Smooth muscle cell (in vitro differentiated cells): Measurements from ENCODE around the gene PCDH12. TPM values are rescaled to one million over a fixed set of nuclear protein-coding genes. Genes with fewer than 3 reads are reported as not detected.

ENCODE experiments used
- DNase-seq: peaks from one replicate; lab custom pipeline; 2025; ENCODE audit not compliant: unreplicated experiment; lab: John Stamatoyannopoulos, UW
- H2AFZ ChIP-seq: fragments of 200-600 bp; sonication (generic); 2 replicates; pipeline ENCODE4 v1.6.0; 2016; ENCODE audit warnings: antibody characterized with exemption, low read depth, mild to moderate bottlenecking
- H3F3A ChIP-seq: fragments of 200-600 bp; sonication (generic); 2 replicates; pipeline ENCODE4 v1.6.0; 2017; ENCODE audit warnings: antibody characterized with exemption, low read depth
- H3K27ac ChIP-seq: fragments of 200-600 bp; sonication (generic); 2 replicates; pipeline ENCODE4 v1.5.1; 2016; ENCODE audit warnings: low read depth, mild to moderate bottlenecking
- H3K27me3 ChIP-seq: fragments of 200-600 bp; sonication (generic); 2 replicates; pipeline ENCODE4 v1.6.1; 2016; ENCODE audit warnings: low read depth, mild to moderate bottlenecking
- H3K36me3 ChIP-seq: fragments of 200-600 bp; sonication (generic); 2 replicates; pipeline ENCODE4 v1.5.1; 2016; ENCODE audit warnings: low read depth
- H3K4me1 ChIP-seq: fragments of 200-600 bp; sonication (generic); 2 replicates; pipeline ENCODE4 v1.5.1; 2016; ENCODE audit warnings: low read depth
- H3K4me2 ChIP-seq: fragments of 200-600 bp; sonication (generic); 2 replicates; pipeline ENCODE4 v1.6.0; 2016; ENCODE audit warnings: mild to moderate bottlenecking
- H3K4me3 ChIP-seq: fragments of 200-600 bp; sonication (generic); 2 replicates; pipeline ENCODE4 v1.5.1; 2016; ENCODE audit warnings: mild to moderate bottlenecking
- H3K79me2 ChIP-seq: fragments of 200-600 bp; sonication (generic); 2 replicates; pipeline ENCODE4 v1.6.0; 2016; ENCODE audit warnings: low read depth, mild to moderate bottlenecking
- H3K9ac ChIP-seq: fragments of 200-600 bp; sonication (generic); 2 replicates; pipeline ENCODE4 v1.6.0; 2016; ENCODE audit warnings: low read depth
- H3K9me3 ChIP-seq: fragments of 200-600 bp; sonication (generic); replicated peaks from 2 replicates; pipeline ENCODE4 v1.5.1; 2016; ENCODE audit warnings: low read depth
- H4K20me1 ChIP-seq: fragments of 200-600 bp; sonication (generic); 2 replicates; pipeline ENCODE4 v1.6.0; 2016; ENCODE audit warnings: low read depth
- CTCF ChIP-seq: fragments of 200-600 bp; sonication (generic); IDR thresholded peaks from 2 replicates; pipeline ENCODE4 v1.5.1; 2017; ENCODE audit warnings: borderline replicate concordance, mild to moderate bottlenecking, antibody characterized with exemption; ENCODE audit not compliant: insufficient read depth, poor library complexity, severe bottlenecking
- WGBS: methylation state at CpG from one replicate; pipeline ENCODE4 v1.1.7; 2016; ENCODE audit warnings: low lambda C conversion rate; 5-methylcytosine and 5-hydroxymethylcytosine counted together
- polyA plus RNA-seq: library from polyadenylated mRNA; unstranded; fragments of >200 nt; fragmentation: Nextera tagmentation; extraction: Ambion mirVana; gene quantifications from 2 replicates; pipeline ENCODE4 v1.2.1, GENCODE V29; 2016
- total RNA-seq: library from RNA; depleted of rRNA; stranded (reverse); fragments of >200 nt; gene quantifications from 2 replicates; pipeline ENCODE4 v1.2.3, GENCODE V29; 2014

The PCDH12 gene
- total and polyA plus RNA-seq, 2 experiments from 2014 or later, result 0.21 TPM; not detected in 1

- Histone ChIP-seq H3K4me1 (no peaks in the 10 kb centered on the region), H4K20me1 (no peaks in the 10 kb centered on the region), H3K4me3 (no peak overlapping the region), H3K27ac (no peak overlapping the region), H3K4me2 (no peak overlapping the region), H3K9me3 (no peaks in the 10 kb centered on the region), H3K79me2 (no peaks in the 10 kb centered on the region), H2AFZ (no peak overlapping the region), H3K9ac (no peak overlapping the region), H3K36me3 (no peaks in the 10 kb centered on the region), H3F3A (no peaks in the 10 kb centered on the region), H3K27me3 (no peaks in the 10 kb centered on the region)
- WGBS, result 74% methylated on average over 4 of the region's 4 CpGs
- no peak for TF ChIP-seq CTCF
- no peak for DNase-seq
Observed at GRCh38 chr5:141947316-141947715, 10.7 kb downstream of the PCDH12 start.

GRCh38 chr5:141945511-141946051 lies 12.4 kb downstream of the PCDH12 start:
- Histone ChIP-seq H2AFZ (no peak overlapping the region), H3K27me3 (no peaks in the 10 kb centered on the region), H3K79me2 (no peaks in the 10 kb centered on the region), H3K9ac (no peak overlapping the region), H3K4me1 (peaks cover 3% of the 10 kb centered on the region), H3K4me2 (no peak overlapping the region), H3F3A (no peaks in the 10 kb centered on the region), H4K20me1 (no peaks in the 10 kb centered on the region), H3K36me3 (no peaks in the 10 kb centered on the region), H3K4me3 (no peak overlapping the region), H3K27ac (no peak overlapping the region), H3K9me3 (no peaks in the 10 kb centered on the region)
- DNase-seq, result no peak
- TF ChIP-seq CTCF, result no peak
- WGBS, result 67% methylated on average over 25 of the region's 25 CpGs

- H2AFZ ChIP-seq, result no peak overlapping the region
- H3K4me3 ChIP-seq, result no peak overlapping the region
- no peak overlapping the region for H3K4me2 ChIP-seq
- H3K9ac ChIP-seq, result no peak overlapping the region
- H4K20me1 ChIP-seq, result no peaks in the 10 kb centered on the region
- no peak for TF ChIP-seq CTCF
- 89% methylated on average over 9 of the region's 9 CpGs for WGBS
- no peak overlapping the region for H3K27ac ChIP-seq
- H3K4me1 ChIP-seq, result peaks cover 3% of the 10 kb centered on the region
- no peaks in the 10 kb centered on the region for H3K36me3 ChIP-seq
- no peaks in the 10 kb centered on the region for H3K27me3 ChIP-seq
- DNase-seq, result no peak
- no peaks in the 10 kb centered on the region for H3K9me3 ChIP-seq
- no peaks in the 10 kb centered on the region for H3F3A ChIP-seq
- no peaks in the 10 kb centered on the region for H3K79me2 ChIP-seq
Observed at GRCh38 chr5:141944076-141944475, 13.9 kb downstream of the PCDH12 start.

- no peak overlapping the region for H3K27ac ChIP-seq
- H2AFZ ChIP-seq, result no peak overlapping the region
- WGBS, result 78% methylated on average over 9 of the region's 9 CpGs
- peaks cover 3% of the 10 kb centered on the region for H3K4me1 ChIP-seq
- no peak overlapping the region for H3K4me3 ChIP-seq
- H3K4me2 ChIP-seq, result no peak overlapping the region
- no peak overlapping the region for H3K9ac ChIP-seq
- no peaks in the 10 kb centered on the region for H3K9me3 ChIP-seq
- no peaks in the 10 kb centered on the region for H3F3A ChIP-seq
- H3K79me2 ChIP-seq, result no peaks in the 10 kb centered on the region
- no peaks in the 10 kb centered on the region for H3K36me3 ChIP-seq
- no peak for TF ChIP-seq CTCF
- no peaks in the 10 kb centered on the region for H3K27me3 ChIP-seq
- no peaks in the 10 kb centered on the region for H4K20me1 ChIP-seq
- DNase-seq, result no peak
Observed at GRCh38 chr5:141942185-141942857, 15.7 kb downstream of the PCDH12 start.
